Fibroblast of skin of right biceps (primary cell): ENCODE data around the gene LGALS7B.
"Not testable (repeated sequence)": the region's sequence is repeated elsewhere in the genome, so short reads cannot be mapped to it uniquely, and the experiment has no call there.

Experiments used
- DNase-seq: peaks from one replicate; pipeline ENCODE4 v3.0.0-alpha.2; 2013

The LGALS7B gene

GRCh38 chr19:38770228-38770948 lies 18.6 kb upstream of the LGALS7B start:
- not testable (repeated sequence) for DNase-seq

DNA sequence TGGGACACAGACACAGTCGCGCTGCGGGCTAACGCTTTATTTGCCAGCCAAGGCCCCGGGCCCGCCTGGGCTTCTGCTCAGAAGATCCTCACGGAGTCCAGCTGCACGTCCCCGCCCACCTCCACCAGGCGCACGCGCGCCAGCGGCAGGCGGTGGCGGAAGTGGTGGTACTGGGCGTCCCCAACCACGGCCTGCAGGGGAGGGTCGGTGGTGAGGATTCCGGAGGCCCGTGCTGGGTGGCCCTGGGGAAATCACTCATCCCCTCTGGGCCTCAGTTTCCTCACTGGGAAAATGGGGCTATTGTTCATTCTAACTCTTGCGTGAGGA lies 18.1 kb upstream of the LGALS7B start:
- not testable (repeated sequence) for DNase-seq

- DNase-seq = not testable (repeated sequence)
Observed at GRCh38 chr19:38771569-38771968, 17.4 kb upstream of the LGALS7B start.

- no peak for DNase-seq
Observed at GRCh38 chr19:38773469-38774177, 15.4 kb upstream of the LGALS7B start, which contains the start of gene LGALS7. TSS of gene LGALS7 (minus strand) at chr19:38773517. CDS start at chr19:38773492, 25 bp downstream.

- DNase-seq = no peak
Observed at GRCh38 chr19:38774181-38774950, 14.6 kb upstream of the LGALS7B start.

- DNase-seq = no peak
Observed at GRCh38 chr19:38778733-38779132, 10.3 kb upstream of the LGALS7B start.

DNA sequence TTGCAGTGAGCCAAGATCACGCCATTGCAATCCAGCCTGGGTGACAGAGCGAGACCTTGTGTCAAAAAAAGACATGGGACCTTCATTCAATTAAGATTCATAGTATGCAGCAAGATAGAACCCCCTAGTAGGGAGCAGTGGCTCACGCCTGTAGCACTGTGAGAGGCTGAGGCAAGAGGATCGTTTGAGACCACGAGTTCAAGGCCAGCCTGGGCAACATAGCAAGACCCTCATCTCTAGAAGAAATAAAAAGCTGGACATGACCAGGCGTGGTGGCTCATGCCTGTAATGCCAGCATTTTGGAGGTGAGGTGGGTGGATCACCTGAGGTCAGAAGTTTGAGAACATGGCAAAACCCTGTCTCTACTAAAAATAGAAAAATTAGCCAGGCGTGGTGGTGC lies 8.6 kb upstream of the LGALS7B start:
- no peak for DNase-seq

DNA sequence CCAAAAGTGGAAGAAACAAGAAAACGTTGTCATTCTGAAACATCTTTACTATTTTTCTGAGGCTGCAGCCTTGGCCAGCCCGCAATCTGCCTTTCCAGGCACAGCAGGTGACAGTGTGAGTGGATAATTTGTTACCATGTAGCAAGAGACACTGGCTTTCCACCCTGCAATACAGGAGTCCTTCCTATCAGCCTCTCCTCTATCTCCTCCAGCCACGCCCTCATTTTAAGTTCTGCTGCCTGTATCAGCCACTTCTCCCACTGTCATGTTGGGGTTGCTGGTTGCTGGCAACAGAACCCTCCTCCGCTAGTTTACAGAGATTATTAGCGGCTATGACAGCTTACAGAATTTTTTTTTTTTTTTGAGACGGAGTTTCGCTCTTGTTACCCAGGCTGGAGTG lies 7.9 kb upstream of the LGALS7B start:
- DNase-seq = no peak

- DNase-seq = not testable (repeated sequence)
Observed at GRCh38 chr19:38782212-38782611, 6.8 kb upstream of the LGALS7B start.

DNA sequence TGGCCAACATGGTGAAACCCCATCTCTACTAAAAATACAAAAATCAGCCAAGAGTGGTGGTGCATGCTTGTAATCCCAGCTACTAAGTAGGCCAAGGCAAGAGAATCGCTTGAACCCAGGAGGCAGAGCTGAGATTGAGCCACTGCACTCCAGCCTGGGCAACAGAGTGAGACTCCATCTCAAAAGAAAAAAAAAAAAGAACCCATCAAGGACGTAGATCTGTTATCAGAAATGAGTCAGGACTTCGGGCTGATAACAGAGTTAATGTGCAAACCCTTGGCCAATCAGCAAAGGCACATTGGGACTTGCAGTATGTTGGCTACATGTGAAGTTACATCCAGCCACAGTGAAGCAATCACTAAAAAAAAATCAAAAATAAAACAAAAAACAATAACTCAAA lies 4.8 kb upstream of the LGALS7B start:
- no peak for DNase-seq

DNA sequence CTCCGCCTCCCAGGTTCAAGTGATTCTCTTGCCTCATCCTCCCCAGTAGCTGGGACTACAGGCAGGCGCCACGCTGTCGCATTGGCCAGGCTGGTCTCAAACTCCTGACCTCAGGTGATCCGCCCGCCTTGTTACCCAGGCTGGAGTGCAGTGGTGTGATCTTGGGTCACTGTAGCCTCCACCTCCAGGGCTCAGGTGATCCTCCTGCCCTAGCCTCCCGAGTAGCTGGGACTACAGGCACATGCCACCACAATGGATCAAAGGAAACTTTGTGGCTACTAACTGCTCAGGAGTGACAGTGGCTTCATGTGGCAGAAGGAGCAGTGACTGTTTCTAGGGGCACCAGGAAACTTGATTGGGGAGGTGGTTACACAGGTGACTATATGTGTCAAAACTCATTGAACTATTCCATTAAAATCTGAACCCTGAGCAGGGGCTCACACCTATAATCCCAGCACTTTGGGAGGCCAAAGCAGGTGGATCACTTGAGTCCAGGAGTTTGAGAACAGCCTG lies 3.8 kb upstream of the LGALS7B start:
- DNase-seq = no peak

DNA sequence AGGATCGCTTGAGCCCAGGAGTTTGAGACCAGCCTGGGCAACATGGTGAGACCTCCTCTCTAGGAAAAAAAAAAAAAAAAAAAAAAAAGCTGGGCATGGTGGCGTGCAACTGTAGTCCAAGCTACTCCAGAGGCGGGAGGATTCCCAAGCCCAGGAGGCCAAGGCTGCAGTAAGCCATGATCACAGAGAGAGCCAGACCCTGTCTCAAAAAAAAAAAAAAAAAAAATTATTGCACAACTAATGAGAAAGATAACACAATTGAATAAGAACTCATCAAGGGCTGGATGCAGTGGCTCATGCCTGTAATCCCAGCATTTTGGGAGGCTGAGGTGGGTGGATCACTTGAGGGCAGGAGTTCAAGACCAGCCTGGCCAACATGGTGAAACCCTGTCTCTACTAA lies 2.9 kb upstream of the LGALS7B start:
- DNase-seq = not testable (repeated sequence)

- no peak for DNase-seq
Observed at GRCh38 chr19:38786572-38787265, 2.3 kb upstream of the LGALS7B start.

- DNase-seq = not testable (repeated sequence)
Observed at GRCh38 chr19:38790507-38791403, 1.8 kb downstream of the LGALS7B start.

- DNase-seq = not testable (repeated sequence)
Observed at GRCh38 chr19:38791451-38792064, 2.6 kb downstream of the LGALS7B start.

- peak; percentile 23 for DNase-seq
Observed at GRCh38 chr19:38792250-38793111, 3.5 kb downstream of the LGALS7B start.

DNA sequence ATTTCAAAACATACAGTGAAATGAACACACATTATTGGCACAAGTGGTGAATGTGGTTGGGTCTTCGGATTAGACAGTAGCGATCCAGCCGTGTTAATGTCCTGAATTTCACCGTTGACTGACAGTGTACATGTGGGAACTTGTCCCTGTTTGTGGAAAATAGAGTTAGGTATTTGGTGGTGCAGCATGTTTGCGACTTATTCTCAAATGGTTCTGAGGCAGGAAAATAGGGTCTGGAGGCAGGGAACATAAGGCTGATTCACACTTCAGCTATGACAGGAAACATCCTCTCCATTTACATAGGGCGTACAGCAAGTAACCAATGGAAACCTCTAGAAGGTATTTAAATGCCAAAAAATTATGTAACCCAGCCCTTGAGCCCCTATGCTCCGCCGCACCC lies 4.2 kb downstream of the LGALS7B start:
- DNase-seq = peak; percentile 64

- no peak for DNase-seq
Observed at GRCh38 chr19:38793671-38794070, 4.7 kb downstream of the LGALS7B start.

DNA sequence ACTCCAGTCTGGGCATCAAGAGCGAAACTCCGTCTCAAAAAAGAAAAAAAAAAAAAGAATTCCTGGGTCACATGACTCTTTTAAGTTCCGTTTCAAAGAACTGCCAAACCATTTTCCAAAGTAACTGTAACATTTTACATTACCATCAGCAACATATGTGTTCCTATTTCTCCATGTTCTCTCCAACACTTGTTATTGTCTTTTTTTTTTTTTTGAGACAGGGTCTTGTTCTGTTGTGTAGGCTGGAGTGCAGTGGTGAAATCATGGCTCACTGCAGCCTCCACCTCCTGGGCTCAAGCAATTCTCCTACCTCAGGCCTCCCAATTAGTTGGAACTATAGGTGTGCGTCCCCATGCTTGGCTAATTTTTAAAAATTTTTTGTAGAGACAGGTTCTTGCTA lies 6.5 kb downstream of the LGALS7B start:
- no peak for DNase-seq

GRCh38 chr19:38796154-38796553 lies 7.2 kb downstream of the LGALS7B start:
- DNase-seq = no peak
